Kidney epithelial cell (primary cell): ENCODE results near the gene FGF22. TPM values are rescaled to one million over a fixed set of nuclear protein-coding genes. Genes with fewer than 3 reads are reported as not detected.

Experiments
- DNase-seq: peaks from one replicate; pipeline ENCODE4 v3.0.0-alpha.2; 2010; ENCODE audit warnings: low read depth
- H3K27me3 ChIP-seq: 2 replicates; pipeline ENCODE4 v1.6.0; 2011; ENCODE audit warnings: low read length; ENCODE audit not compliant: control insufficient read depth, insufficient read depth
- H3K36me3 ChIP-seq: 2 replicates; pipeline ENCODE4 v1.5.1; 2011; ENCODE audit warnings: low read length; ENCODE audit not compliant: control insufficient read depth, insufficient read depth
- H3K4me3 ChIP-seq: 2 replicates; pipeline ENCODE4 v1.5.1; 2011; ENCODE audit warnings: low read depth, mild to moderate bottlenecking, control low read depth, low read length
- total RNA-seq: library from RNA; depleted of rRNA; stranded (reverse); fragments of >200 nt; gene quantifications from 2 replicates; pipeline ENCODE4 v1.2.3, GENCODE V29; 2015
- TF ChIP-seq, protein P1 (sequence below): IDR thresholded peaks from 2 replicates; pipeline ENCODE4 v1.5.1; 2011; ENCODE audit warnings: mild to moderate bottlenecking, moderate library complexity, low read length, control low read depth, inconsistent platforms; ENCODE audit not compliant: insufficient read depth, poor library complexity, severe bottlenecking

The FGF22 gene
- total RNA-seq, 1 donor from 2014 or later: not detected

- Histone ChIP-seq H3K27me3 (no peaks in the 10 kb centered on the region), H3K4me3 (no peak overlapping the region), H3K36me3 (peaks cover 3% of the 10 kb centered on the region)
- TF ChIP-seq, protein P1, sequence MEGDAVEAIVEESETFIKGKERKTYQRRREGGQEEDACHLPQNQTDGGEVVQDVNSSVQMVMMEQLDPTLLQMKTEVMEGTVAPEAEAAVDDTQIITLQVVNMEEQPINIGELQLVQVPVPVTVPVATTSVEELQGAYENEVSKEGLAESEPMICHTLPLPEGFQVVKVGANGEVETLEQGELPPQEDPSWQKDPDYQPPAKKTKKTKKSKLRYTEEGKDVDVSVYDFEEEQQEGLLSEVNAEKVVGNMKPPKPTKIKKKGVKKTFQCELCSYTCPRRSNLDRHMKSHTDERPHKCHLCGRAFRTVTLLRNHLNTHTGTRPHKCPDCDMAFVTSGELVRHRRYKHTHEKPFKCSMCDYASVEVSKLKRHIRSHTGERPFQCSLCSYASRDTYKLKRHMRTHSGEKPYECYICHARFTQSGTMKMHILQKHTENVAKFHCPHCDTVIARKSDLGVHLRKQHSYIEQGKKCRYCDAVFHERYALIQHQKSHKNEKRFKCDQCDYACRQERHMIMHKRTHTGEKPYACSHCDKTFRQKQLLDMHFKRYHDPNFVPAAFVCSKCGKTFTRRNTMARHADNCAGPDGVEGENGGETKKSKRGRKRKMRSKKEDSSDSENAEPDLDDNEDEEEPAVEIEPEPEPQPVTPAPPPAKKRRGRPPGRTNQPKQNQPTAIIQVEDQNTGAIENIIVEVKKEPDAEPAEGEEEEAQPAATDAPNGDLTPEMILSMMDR: no peak
- DNase-seq: no peak
These were observed 12.3 kb downstream of the FGF22 start for GRCh38 chr19:651991-652390.

- Histone ChIP-seq H3K27me3 (no peaks in the 10 kb centered on the region), H3K4me3 (no peak overlapping the region), H3K36me3 (peaks cover 3% of the 10 kb centered on the region)
- TF ChIP-seq, protein P1: no peak
- no peak for DNase-seq
These were observed 13.0 kb downstream of the FGF22 start for GRCh38 chr19:652467-653389.

DNA sequence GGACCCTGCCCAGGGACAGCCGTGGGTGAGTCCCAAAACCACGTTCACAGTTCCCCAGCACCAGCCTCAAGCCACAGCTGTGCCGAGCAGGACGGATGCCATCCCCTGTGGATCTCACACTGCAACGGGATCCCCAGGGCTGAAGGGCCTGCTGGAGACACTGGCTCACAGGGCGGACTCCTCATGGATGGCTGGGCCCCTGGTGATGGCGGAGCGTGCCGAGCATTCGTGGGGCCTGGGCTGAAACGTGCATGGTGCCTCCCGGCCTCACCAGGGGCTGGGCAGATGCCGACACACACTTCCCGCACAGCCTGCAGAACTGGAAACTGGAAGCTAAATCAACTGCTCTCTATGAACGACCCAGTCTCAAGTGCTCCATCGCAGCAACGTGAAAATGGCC lies 13.7 kb downstream of the FGF22 start:
- H3K27me3 ChIP-seq: no peaks in the 10 kb centered on the region
- no peak overlapping the region for H3K4me3 ChIP-seq
- H3K36me3 ChIP-seq: peaks cover 3% of the 10 kb centered on the region
- no peak for DNase-seq
- TF ChIP-seq, protein P1: no peak

- H3K36me3 ChIP-seq: peaks cover 3% of the 10 kb centered on the region
- H3K4me3 ChIP-seq: no peak overlapping the region
- TF ChIP-seq, protein P1: no peak
- DNase-seq: no peak
- H3K27me3 ChIP-seq: no peaks in the 10 kb centered on the region
These were observed 16.0 kb downstream of the FGF22 start for GRCh38 chr19:655691-656090.

GRCh38 chr19:656751-657559 lies 17.3 kb downstream of the FGF22 start:
- Histone ChIP-seq H3K4me3 (no peak overlapping the region), H3K27me3 (no peaks in the 10 kb centered on the region), H3K36me3 (peaks cover 3% of the 10 kb centered on the region)
- TF ChIP-seq, protein P1: no peak
- DNase-seq: no peak
